Measurements from ENCODE around the gene GALNT9. TPM values are rescaled to one million over a fixed set of nuclear protein-coding genes. Genes with fewer than 3 reads are reported as not detected.

GALNT9 gene
- total RNA-seq, 1 experiment from 2014 or later = 2.6 TPM

DNA sequence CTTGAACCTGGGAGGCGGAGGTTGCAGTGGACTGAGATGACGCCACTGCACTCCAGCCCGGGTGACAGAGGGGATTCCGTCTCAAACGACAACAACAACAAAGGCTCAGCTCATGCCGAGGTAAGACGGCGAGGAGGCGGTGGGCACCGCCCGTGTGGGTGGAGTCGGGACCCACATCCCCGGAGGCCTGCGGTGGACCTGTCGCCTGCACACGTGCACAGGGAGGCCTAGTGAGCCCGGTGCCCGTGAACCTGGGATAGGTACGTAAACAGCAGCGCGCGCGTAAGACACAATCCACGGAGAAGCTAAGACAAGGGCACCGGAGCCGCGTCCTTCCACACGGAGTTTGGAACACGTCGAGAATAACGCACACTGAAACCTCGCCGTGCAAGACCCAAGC is 78.7 kb downstream of the GALNT9 start (continued):
- TF ChIP-seq FOSL1 (IDR thresholded peaks at IDR 0.05; ENCODE audit: low read depth) (no peak), RAD21 (IDR thresholded peaks at IDR 0.05; ENCODE audit: low read depth) (no peak), YY1 (IDR thresholded peaks at IDR 0.05; ENCODE audit: extremely low read depth, insufficient replicate concordance, low read depth, low read length) (no peak)
- TF ChIP-seq, protein P1, sequence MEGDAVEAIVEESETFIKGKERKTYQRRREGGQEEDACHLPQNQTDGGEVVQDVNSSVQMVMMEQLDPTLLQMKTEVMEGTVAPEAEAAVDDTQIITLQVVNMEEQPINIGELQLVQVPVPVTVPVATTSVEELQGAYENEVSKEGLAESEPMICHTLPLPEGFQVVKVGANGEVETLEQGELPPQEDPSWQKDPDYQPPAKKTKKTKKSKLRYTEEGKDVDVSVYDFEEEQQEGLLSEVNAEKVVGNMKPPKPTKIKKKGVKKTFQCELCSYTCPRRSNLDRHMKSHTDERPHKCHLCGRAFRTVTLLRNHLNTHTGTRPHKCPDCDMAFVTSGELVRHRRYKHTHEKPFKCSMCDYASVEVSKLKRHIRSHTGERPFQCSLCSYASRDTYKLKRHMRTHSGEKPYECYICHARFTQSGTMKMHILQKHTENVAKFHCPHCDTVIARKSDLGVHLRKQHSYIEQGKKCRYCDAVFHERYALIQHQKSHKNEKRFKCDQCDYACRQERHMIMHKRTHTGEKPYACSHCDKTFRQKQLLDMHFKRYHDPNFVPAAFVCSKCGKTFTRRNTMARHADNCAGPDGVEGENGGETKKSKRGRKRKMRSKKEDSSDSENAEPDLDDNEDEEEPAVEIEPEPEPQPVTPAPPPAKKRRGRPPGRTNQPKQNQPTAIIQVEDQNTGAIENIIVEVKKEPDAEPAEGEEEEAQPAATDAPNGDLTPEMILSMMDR (IDR thresholded peaks at IDR 0.05 in 2 of 3, conservative IDR thresholded peaks at IDR 0.05 in 1 of 3; ENCODE audit: borderline replicate concordance in 1 of 3, insufficient read depth in 1 of 3, low read depth in 2 of 3, low read length in 2 of 3) = no peak

DNA sequence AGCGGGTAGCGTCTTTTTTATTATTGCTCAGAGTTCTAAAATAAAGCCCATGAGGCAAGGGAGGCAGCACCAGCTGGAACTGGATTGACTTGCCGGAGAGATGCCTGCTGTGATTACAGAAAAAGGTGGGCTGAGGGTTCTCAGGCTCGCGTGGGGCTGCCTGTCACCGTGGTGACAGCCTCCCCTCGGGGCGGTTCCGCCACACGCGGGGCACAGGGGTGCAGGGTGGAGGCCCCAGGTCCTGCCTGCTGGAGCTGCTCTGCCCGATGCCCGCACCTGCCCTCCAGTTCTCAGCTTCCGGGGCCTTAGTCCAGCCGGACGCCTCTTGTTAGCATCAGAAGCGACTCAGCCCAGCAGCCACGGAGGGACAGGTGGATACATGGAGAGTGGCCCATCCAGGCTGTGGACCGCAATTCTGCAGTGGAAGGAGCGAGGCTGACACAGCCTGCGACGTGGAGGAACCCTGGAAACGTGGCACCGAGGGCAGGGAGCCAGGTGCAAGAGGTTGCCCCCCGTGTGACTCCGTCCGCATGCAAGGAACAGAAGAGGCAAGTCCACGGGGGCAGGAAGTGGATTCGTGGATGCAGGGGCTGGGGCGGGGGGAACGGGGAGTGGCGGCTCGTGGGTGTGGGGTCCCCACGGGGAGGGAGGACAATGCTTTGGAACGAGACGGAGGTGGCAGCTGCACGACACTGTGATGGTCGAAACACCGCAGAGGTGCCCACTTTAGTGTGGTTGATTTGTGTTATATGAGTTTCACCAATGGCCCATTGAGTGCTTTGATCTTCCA is 79.5 kb downstream of the GALNT9 start:
- ChIA-PET CTCF (no interaction called here), POLR2A (no interaction called here)

More for the DNA sequence above, 79.5 kb downstream of the GALNT9 start:
- no peaks in the 10 kb centered on the region; a peak in 1 of 4 replicates for H3K36me3 ChIP-seq (ENCODE audit: control insufficient read depth in 1 of 2, insufficient read depth in 2 of 2, low read length in 2 of 2)
- H3K9me3 ChIP-seq (ENCODE audit: control insufficient read depth in 1 of 2, insufficient read depth in 1 of 2, low read depth in 1 of 2, low read length in 2 of 2) = no peaks in the 10 kb centered on the region
- no peaks in the 10 kb centered on the region for H3K9me2 ChIP-seq (ENCODE audit: insufficient read depth)
- BruUV-seq (replicated peaks) = no TSS peak
- no peak overlapping the region for H3K4me2 ChIP-seq (ENCODE audit: low read length)
- no peaks in the 10 kb centered on the region for H3K79me2 ChIP-seq (ENCODE audit: insufficient read depth, low read length)
- no peak overlapping the region for H3K9ac ChIP-seq (ENCODE audit: low read length)
- ATAC-seq (no peak), DNase-seq (ENCODE audit: low read depth, low spot score) (no peak)
- RAD21 ChIA-PET (ENCODE audit: low non-redundant PET in 1 of 2, low total read pairs in 2 of 2, uncharacterized antibody in 2 of 2, unreplicated experiment in 2 of 2) = no interaction called here
- H3K27ac ChIP-seq (ENCODE audit: low read depth, low read length) = no peak overlapping the region
- H3K4me3 ChIP-seq (replicated peaks in 1 of 2; ENCODE audit: low read depth in 1 of 2, low read length in 2 of 2) = no peak overlapping the region
- no peaks in the 10 kb centered on the region for H3K4me1 ChIP-seq (ENCODE audit: control insufficient read depth in 1 of 2, insufficient read depth in 2 of 2, low read length in 2 of 2)
- TF ChIP-seq ZNF274 (IDR thresholded peaks at IDR 0.05; ENCODE audit: low read depth, low read length) (no peak), EZH2 (IDR thresholded peaks at IDR 0.05) (no peak), POLR2AphosphoS5 (IDR thresholded peaks at IDR 0.05; ENCODE audit: low read depth, low read length) (no peak), EZH2phosphoT487 (IDR thresholded peaks at IDR 0.05; ENCODE audit: borderline replicate concordance) (no peak), SP1 (IDR thresholded peaks at IDR 0.05; ENCODE audit: low read depth) (no peak), RAD21 (IDR thresholded peaks at IDR 0.05; ENCODE audit: low read depth) (no peak), EGR1 (IDR thresholded peaks at IDR 0.05; ENCODE audit: low read depth) (no peak), SRF (IDR thresholded peaks at IDR 0.05; ENCODE audit: low read depth) (no peak)
- TF ChIP-seq, protein P2, sequence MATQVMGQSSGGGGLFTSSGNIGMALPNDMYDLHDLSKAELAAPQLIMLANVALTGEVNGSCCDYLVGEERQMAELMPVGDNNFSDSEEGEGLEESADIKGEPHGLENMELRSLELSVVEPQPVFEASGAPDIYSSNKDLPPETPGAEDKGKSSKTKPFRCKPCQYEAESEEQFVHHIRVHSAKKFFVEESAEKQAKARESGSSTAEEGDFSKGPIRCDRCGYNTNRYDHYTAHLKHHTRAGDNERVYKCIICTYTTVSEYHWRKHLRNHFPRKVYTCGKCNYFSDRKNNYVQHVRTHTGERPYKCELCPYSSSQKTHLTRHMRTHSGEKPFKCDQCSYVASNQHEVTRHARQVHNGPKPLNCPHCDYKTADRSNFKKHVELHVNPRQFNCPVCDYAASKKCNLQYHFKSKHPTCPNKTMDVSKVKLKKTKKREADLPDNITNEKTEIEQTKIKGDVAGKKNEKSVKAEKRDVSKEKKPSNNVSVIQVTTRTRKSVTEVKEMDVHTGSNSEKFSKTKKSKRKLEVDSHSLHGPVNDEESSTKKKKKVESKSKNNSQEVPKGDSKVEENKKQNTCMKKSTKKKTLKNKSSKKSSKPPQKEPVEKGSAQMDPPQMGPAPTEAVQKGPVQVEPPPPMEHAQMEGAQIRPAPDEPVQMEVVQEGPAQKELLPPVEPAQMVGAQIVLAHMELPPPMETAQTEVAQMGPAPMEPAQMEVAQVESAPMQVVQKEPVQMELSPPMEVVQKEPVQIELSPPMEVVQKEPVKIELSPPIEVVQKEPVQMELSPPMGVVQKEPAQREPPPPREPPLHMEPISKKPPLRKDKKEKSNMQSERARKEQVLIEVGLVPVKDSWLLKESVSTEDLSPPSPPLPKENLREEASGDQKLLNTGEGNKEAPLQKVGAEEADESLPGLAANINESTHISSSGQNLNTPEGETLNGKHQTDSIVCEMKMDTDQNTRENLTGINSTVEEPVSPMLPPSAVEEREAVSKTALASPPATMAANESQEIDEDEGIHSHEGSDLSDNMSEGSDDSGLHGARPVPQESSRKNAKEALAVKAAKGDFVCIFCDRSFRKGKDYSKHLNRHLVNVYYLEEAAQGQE (IDR thresholded peaks at IDR 0.05; ENCODE audit: low read depth) = no peak
- no peak overlapping the region for H2AFZ ChIP-seq (ENCODE audit: low read depth, low read length, poor library complexity, severe bottlenecking)
- intact Hi-C loops (cut with micrococcal nuclease) = no loop called here
- no peaks in the 10 kb centered on the region for H4K20me1 ChIP-seq (ENCODE audit: insufficient read depth)
- H3K27me3 ChIP-seq (ENCODE audit: insufficient read depth, low read length) = no peaks in the 10 kb centered on the region

Measured in HCT116 (cell line).